Endothelial cell of umbilical vein (primary cell): ENCODE data around the gene PRDM16. TPM values are rescaled to one million over a fixed set of nuclear protein-coding genes. Genes with fewer than 3 reads are reported as not detected.

Source experiments
- BruUV-seq: library from RNA; stranded (reverse); fragments of 400-500 nt; replicated peaks from 2 replicates; lab custom pipeline; 2021; lab: Mats Ljungman, UMichigan
- CTCF ChIA-PET: fragments of 300-600, 350-600 bp; sonication (Branson Sonifier 250); formaldehyde crosslinking; loops from one replicate; lab custom pipeline; 2021; ENCODE audit warnings: antibody characterized with exemption, inconsistent platforms; lab: Charles Lee
- POLR2A ChIA-PET: fragments of 300-600, 350-600 bp; sonication (Branson Sonifier 250); formaldehyde crosslinking; loops from one replicate; lab custom pipeline; 2021; ENCODE audit warnings: antibody characterized with exemption, inconsistent platforms; lab: Charles Lee
- DNase-seq: peaks from one replicate; pipeline ENCODE4 v3.0.0-alpha.2; 2011; ENCODE audit warnings: low read depth, low spot score
- FAIRE-seq: peaks from 2 replicates; lab custom pipeline; 2011; peaks lifted over from hg19 to GRCh38; lab: Jason Lieb, UNC
- H2AFZ ChIP-seq: 2 replicates; pipeline ENCODE4 v1.6.0; 2012; ENCODE audit warnings: low read depth, low read length, control low read depth, inconsistent platforms
- H3K27ac ChIP-seq: 2 replicates; pipeline ENCODE4 v1.5.1; 2011; ENCODE audit warnings: low read depth, mild to moderate bottlenecking, control low read depth, low read length, moderate library complexity; ENCODE audit not compliant: insufficient read depth
- H3K27me3 ChIP-seq, 2 experiments: 2 replicates each; pipeline versions ENCODE4 v1.6.0 to v1.6.1; 2011; ENCODE audit warnings: low read length in 2 of 2, mixed read lengths in 1 of 2; ENCODE audit not compliant: control insufficient read depth in 2 of 2, insufficient read depth in 2 of 2
- H3K36me3 ChIP-seq, 2 experiments: 2 replicates in 1 of 2; 3 replicates in 1 of 2; pipeline ENCODE4 v1.5.1; 2011; ENCODE audit warnings: low read length in 2 of 2, mild to moderate bottlenecking in 1 of 2, moderate library complexity in 1 of 2; ENCODE audit not compliant: control insufficient read depth in 2 of 2, insufficient read depth in 2 of 2; ENCODE audit errors: extremely low read depth in 1 of 2
- H3K4me1 ChIP-seq: 3 replicates; pipeline ENCODE4 v1.5.1; 2011; ENCODE audit warnings: mild to moderate bottlenecking, low read length; ENCODE audit not compliant: control insufficient read depth, insufficient read depth; ENCODE audit errors: extremely low read depth
- H3K4me2 ChIP-seq: 2 replicates; pipeline ENCODE4 v1.6.1; 2011; ENCODE audit warnings: low read length, control low read depth, mixed read lengths; ENCODE audit not compliant: insufficient read depth
- H3K4me3 ChIP-seq, 3 experiments: fragments of 200-600 bp in 1 of 3; sonication (generic), shearing (Covaris generic) in 1 of 3; replicated peaks in 1 of 3; 2 replicates each; pipeline ENCODE4 v1.5.1; 2011 to 2016; ENCODE audit warnings: control low read depth in 3 of 3, low read length in 3 of 3, mild to moderate bottlenecking in 2 of 3, inconsistent platforms in 1 of 3, low read depth in 1 of 3, moderate library complexity in 1 of 3; ENCODE audit not compliant: insufficient read depth in 1 of 3
- H3K79me2 ChIP-seq: 2 replicates; pipeline ENCODE4 v1.6.0; 2012; ENCODE audit warnings: low read length, inconsistent platforms; ENCODE audit not compliant: control insufficient read depth, insufficient read depth
- H3K9ac ChIP-seq: replicated peaks from 2 replicates; pipeline ENCODE3; 2011; ENCODE audit warnings: low read length, control low read depth; ENCODE audit not compliant: insufficient read depth; ENCODE audit errors: extremely low read depth
- H3K9me1 ChIP-seq: replicated peaks from 3 replicates; pipeline ENCODE4 v1.6.0; 2011; ENCODE audit warnings: mild to moderate bottlenecking, low read length; ENCODE audit not compliant: control insufficient read depth, insufficient read depth; ENCODE audit errors: extremely low read depth
- H3K9me3 ChIP-seq: replicated peaks from 2 replicates; pipeline ENCODE4 v1.5.1; 2012; ENCODE audit warnings: low read length, inconsistent platforms; ENCODE audit not compliant: control insufficient read depth, insufficient read depth
- H4K20me1 ChIP-seq: replicated peaks from 2 replicates; pipeline ENCODE3; 2011; ENCODE audit warnings: mild to moderate bottlenecking, low read length; ENCODE audit not compliant: control insufficient read depth, insufficient read depth; ENCODE audit errors: extremely low read depth
- JUN ChIP-seq: IDR thresholded peaks from 2 replicates; pipeline ENCODE4 v1.6.1; 2011; ENCODE audit warnings: borderline replicate concordance, low read depth; ENCODE audit not compliant: insufficient read length, insufficient read depth
- MAX ChIP-seq: IDR thresholded peaks from 2 replicates; pipeline ENCODE4 v1.6.1; 2011; ENCODE audit not compliant: insufficient read depth, insufficient read length
- dilution Hi-C: fragments of 300-500 bp; cut with MboI; formaldehyde crosslinking; loops from one replicate; pipeline ENCODE4 v1.15.0; 2019; ENCODE audit warnings: low sequenced_read_pairs; ENCODE audit not compliant: extremely low pct_ligation_motif_present
- intact Hi-C: fragments of 100-400 bp; cut with micrococcal nuclease; formaldehyde crosslinking; loops from one replicate; pipeline ENCODE4 v1.10.0; 2022
- polyA plus RNA-seq, 4 experiments: library from polyadenylated mRNA; depleted of rRNA in 3 of 4; stranded (reverse) in 3 of 4; unstranded in 1 of 4; fragments of >200 nt; gene quantifications; 2 replicates each; pipeline versions ENCODE4 v1.2.1 to v1.2.3, GENCODE V29; 2011 to 2012; ENCODE audit warnings: missing spikeins in 1 of 4
- total RNA-seq: library from RNA; stranded (reverse); gene quantifications from 2 replicates; pipeline ENCODE4 v1.2.3, GENCODE V29; 2021

Gene PRDM16
- total and polyA plus RNA-seq, 2 donors (not counting 3 experiments of a cell fraction or from before 2014, with no cell fraction given), result not detected

- no peak for FAIRE-seq
- TF ChIP-seq MAX (no peak), JUN (no peak)
These were observed 51.1 kb downstream of the PRDM16 start for GRCh38 chr1:3120140-3120539.

GRCh38 chr1:3120994-3121393 is 52.0 kb downstream of the PRDM16 start:
- ChIA-PET CTCF (no interaction called here), POLR2A (no interaction called here)
- TF ChIP-seq JUN, result no peak
- intact Hi-C loops (no loop called here), dilution Hi-C loops (no loop called here)
- FAIRE-seq (no peak), DNase-seq (no peak)
- no peaks in the 10 kb centered on the region for H3K27me3 ChIP-seq
- no peaks in the 10 kb centered on the region for H3K4me1 ChIP-seq
- H4K20me1 ChIP-seq, result no peaks in the 10 kb centered on the region
- no peak overlapping the region for H3K4me3 ChIP-seq
- no TSS peak for BruUV-seq
- no peak overlapping the region for H2AFZ ChIP-seq
- H3K9me3 ChIP-seq, result no peaks in the 10 kb centered on the region
- H3K4me2 ChIP-seq, result no peak overlapping the region
- H3K79me2 ChIP-seq, result no peaks in the 10 kb centered on the region
- H3K27ac ChIP-seq, result no peak overlapping the region
- no peak overlapping the region for H3K9ac ChIP-seq
- no peaks in the 10 kb centered on the region for H3K36me3 ChIP-seq
- no peaks in the 10 kb centered on the region for H3K9me1 ChIP-seq

More at GRCh38 chr1:3120140-3120539, 51.1 kb downstream of the PRDM16 start:
- ChIA-PET POLR2A (no interaction called here), CTCF (no interaction called here)
- no peaks in the 10 kb centered on the region for H3K4me1 ChIP-seq
- no peak overlapping the region for H3K4me2 ChIP-seq
- no peak overlapping the region for H3K4me3 ChIP-seq
- dilution Hi-C loops (no loop called here), intact Hi-C loops (no loop called here)
- H3K79me2 ChIP-seq, result no peaks in the 10 kb centered on the region
- no peak overlapping the region for H2AFZ ChIP-seq
- H3K27me3 ChIP-seq, result no peaks in the 10 kb centered on the region
- H3K36me3 ChIP-seq, result no peaks in the 10 kb centered on the region
- H3K9me1 ChIP-seq, result no peaks in the 10 kb centered on the region
- no peaks in the 10 kb centered on the region for H4K20me1 ChIP-seq
- no TSS peak for BruUV-seq
- no peaks in the 10 kb centered on the region for H3K9me3 ChIP-seq
- no peak overlapping the region for H3K27ac ChIP-seq
- DNase-seq, result no peak
- H3K9ac ChIP-seq, result no peak overlapping the region
